ENCODE results near the gene SLC28A1.
"Not testable (repeated sequence)": the region's sequence is repeated elsewhere in the genome, so short reads cannot be mapped to it uniquely, and the experiment has no call there.

Gene SLC28A1

GRCh38 chr15:84863565-84864443 is 20.7 kb upstream of the SLC28A1 start:
- DNase-seq: no peak

- DNase-seq: no peak
Observed at GRCh38 chr15:84864444-84864795, 20.0 kb upstream of the SLC28A1 start.

GRCh38 chr15:84865074-84865569 is 19.3 kb upstream of the SLC28A1 start:
- DNase-seq: no peak

GRCh38 chr15:84868037-84868880 is 16.2 kb upstream of the SLC28A1 start:
- DNase-seq: no peak

- no peak for DNase-seq
Observed at GRCh38 chr15:84869510-84869909, 15.0 kb upstream of the SLC28A1 start.

GRCh38 chr15:84871428-84871985 is 13.0 kb upstream of the SLC28A1 start:
- no peak for DNase-seq

- DNase-seq: no peak
Observed at GRCh38 chr15:84872009-84872910, 12.2 kb upstream of the SLC28A1 start.

- DNase-seq: no peak
Observed at GRCh38 chr15:84873997-84874396, 10.5 kb upstream of the SLC28A1 start.

- no peak for DNase-seq
Observed at GRCh38 chr15:84874981-84875699, 9.3 kb upstream of the SLC28A1 start.

GRCh38 chr15:84876269-84876668 is 8.2 kb upstream of the SLC28A1 start:
- no peak for DNase-seq

GRCh38 chr15:84877701-84878100 is 6.8 kb upstream of the SLC28A1 start:
- DNase-seq: not testable (repeated sequence)

- no peak for DNase-seq
Observed at GRCh38 chr15:84878504-84878903, 6.0 kb upstream of the SLC28A1 start.

- DNase-seq: no peak
Observed at GRCh38 chr15:84879088-84879780, 5.2 kb upstream of the SLC28A1 start.

GRCh38 chr15:84880007-84880406 is 4.5 kb upstream of the SLC28A1 start:
- no peak for DNase-seq

- DNase-seq: no peak
Observed at GRCh38 chr15:84880822-84881519, 3.5 kb upstream of the SLC28A1 start.

GRCh38 chr15:84881520-84881830 is 3.0 kb upstream of the SLC28A1 start:
- DNase-seq: no peak

GRCh38 chr15:84883466-84883865 is 996 bp upstream of the SLC28A1 start:
- DNase-seq: no peak

GRCh38 chr15:84885801-84886200 is 1.3 kb downstream of the SLC28A1 start:
- DNase-seq: no peak

GRCh38 chr15:84886211-84886983 is 1.9 kb downstream of the SLC28A1 start:
- no peak for DNase-seq

- no peak for DNase-seq
Observed at GRCh38 chr15:84886984-84887299, 2.5 kb downstream of the SLC28A1 start.
